ENCODE data around the gene SNED1.

The SNED1 gene

GRCh38 chr2:241070811-241071676 lies 72.6 kb downstream of the SNED1 start:
- H2BK120ac ChIP-seq (ENCODE audit: low read depth, low read length), result no peak overlapping the region
- H3K18ac ChIP-seq (ENCODE audit: low read length), result peak overlapping the region; percentile 8
- H3K4ac ChIP-seq (ENCODE audit: low read length), result peak overlapping the region; percentile 37
- H3K9me3 ChIP-seq (replicated peaks in 1 of 2; ENCODE audit: control insufficient read depth in 2 of 2, insufficient read depth in 1 of 2, low read depth in 1 of 2, low read length in 2 of 2), result no peaks in the 10 kb centered on the region
- peaks cover 0 to 32% (median 2%) of the 10 kb centered on the region in 3 experiments for H3K27me3 ChIP-seq (ENCODE audit: control insufficient read depth in 3 of 3, insufficient read depth in 3 of 3, low read depth in 1 of 3, low read length in 3 of 3)
- H3K36me3 ChIP-seq (replicated peaks in 1 of 2; ENCODE audit: control insufficient read depth in 2 of 2, insufficient read depth in 2 of 2, low read length in 2 of 2), result no peaks in the 10 kb centered on the region
- H2BK12ac ChIP-seq (ENCODE audit: low read length), result peak overlapping the region; percentile 41
- peaks cover 4% of the 10 kb centered on the region for H3K79me1 ChIP-seq (ENCODE audit: low read depth, low read length)
- no peak overlapping the region for H4K8ac ChIP-seq (ENCODE audit: low read depth, low read length)
- DNase-seq (ENCODE audit: low spot score), result no peak
- H4K91ac ChIP-seq (ENCODE audit: low read depth, low read length, poor library complexity), result no peak overlapping the region
- peak overlapping the region; percentile 99 for H3K14ac ChIP-seq (ENCODE audit: low read length)
- peaks cover 6% of the 10 kb centered on the region in 2 donors for H3K4me1 ChIP-seq (ENCODE audit: control insufficient read depth in 2 of 2, insufficient read depth in 1 of 2, low read depth in 1 of 2, low read length in 2 of 2)
- no CpG with 5 or more reads among the region's 31 CpGs for WGBS, 2 donors (ENCODE audit: extremely low coverage in 2 of 2, insufficient read length in 2 of 2, insufficient replicate concordance in 1 of 2)
- H3K23ac ChIP-seq (ENCODE audit: low read depth, low read length, poor library complexity), result peak overlapping the region; percentile 20
- H3K4me2 ChIP-seq (ENCODE audit: insufficient read depth, low read length, poor library complexity, severe bottlenecking), result no peak overlapping the region
- H3K27ac ChIP-seq (replicated peaks; ENCODE audit: low read length), result no peak overlapping the region
- H2BK15ac ChIP-seq (ENCODE audit: low read length), result no peak overlapping the region
- peak overlapping the region; percentile 60 for H3K9ac ChIP-seq (ENCODE audit: low read depth, low read length, poor library complexity)
- peak overlapping the region; percentile 48 for H2AFZ ChIP-seq (ENCODE audit: low read length)
- H2AK5ac ChIP-seq (ENCODE audit: low read depth, low read length), result no peak overlapping the region
- H3K4me3 ChIP-seq (ENCODE audit: low read length in 2 of 2), result peak overlapping the region in 1 of 2 donors; percentile 41
- H2BK5ac ChIP-seq (ENCODE audit: low read length), result peak overlapping the region; percentile 39

- H3K4me2 ChIP-seq (ENCODE audit: insufficient read depth, low read length, poor library complexity, severe bottlenecking), result no peak overlapping the region
- H4K91ac ChIP-seq (ENCODE audit: low read depth, low read length, poor library complexity), result no peak overlapping the region
- H3K27me3 ChIP-seq (ENCODE audit: control insufficient read depth in 3 of 3, insufficient read depth in 3 of 3, low read depth in 1 of 3, low read length in 3 of 3), result peaks cover 0 to 28% (median 2%) of the 10 kb centered on the region in 3 experiments
- no peak overlapping the region for H3K4me3 ChIP-seq (ENCODE audit: low read length in 2 of 2)
- H2BK5ac ChIP-seq (ENCODE audit: low read length), result no peak overlapping the region
- H3K14ac ChIP-seq (ENCODE audit: low read length), result no peak overlapping the region
- H3K79me1 ChIP-seq (ENCODE audit: low read depth, low read length), result peaks cover 4% of the 10 kb centered on the region
- no peak overlapping the region for H3K27ac ChIP-seq (replicated peaks; ENCODE audit: low read length)
- no peaks in the 10 kb centered on the region for H3K9me3 ChIP-seq (replicated peaks in 1 of 2; ENCODE audit: control insufficient read depth in 2 of 2, insufficient read depth in 1 of 2, low read depth in 1 of 2, low read length in 2 of 2)
- no peak overlapping the region for H3K4ac ChIP-seq (ENCODE audit: low read length)
- no peak overlapping the region for H3K23ac ChIP-seq (ENCODE audit: low read depth, low read length, poor library complexity)
- WGBS, 2 donors (ENCODE audit: extremely low coverage in 2 of 2, insufficient read length in 2 of 2, insufficient replicate concordance in 1 of 2), result no CpG with 5 or more reads among the region's 25 CpGs
- H3K18ac ChIP-seq (ENCODE audit: low read length), result no peak overlapping the region
- DNase-seq (ENCODE audit: low spot score), result no peak
- no peak overlapping the region for H3K9ac ChIP-seq (ENCODE audit: low read depth, low read length, poor library complexity)
- no peak overlapping the region for H2BK120ac ChIP-seq (ENCODE audit: low read depth, low read length)
- no peak overlapping the region for H2AK5ac ChIP-seq (ENCODE audit: low read depth, low read length)
- H2BK15ac ChIP-seq (ENCODE audit: low read length), result no peak overlapping the region
- no peak overlapping the region for H2AFZ ChIP-seq (ENCODE audit: low read length)
- H3K4me1 ChIP-seq (ENCODE audit: control insufficient read depth in 2 of 2, insufficient read depth in 1 of 2, low read depth in 1 of 2, low read length in 2 of 2), result peaks cover 6% of the 10 kb centered on the region in 2 donors
- no peak overlapping the region for H4K8ac ChIP-seq (ENCODE audit: low read depth, low read length)
- H3K36me3 ChIP-seq (replicated peaks in 1 of 2; ENCODE audit: control insufficient read depth in 2 of 2, insufficient read depth in 2 of 2, low read length in 2 of 2), result no peaks in the 10 kb centered on the region
- H2BK12ac ChIP-seq (ENCODE audit: low read length), result no peak overlapping the region
Observed at GRCh38 chr2:241071677-241072111, 73.3 kb downstream of the SNED1 start.

- no peak overlapping the region for H3K27ac ChIP-seq (replicated peaks; ENCODE audit: low read length)
- H3K4me2 ChIP-seq (ENCODE audit: insufficient read depth, low read length, poor library complexity, severe bottlenecking), result no peak overlapping the region
- H3K14ac ChIP-seq (ENCODE audit: low read length), result peak overlapping the region; percentile 63
- no peak for DNase-seq (ENCODE audit: low spot score)
- H3K9me3 ChIP-seq (replicated peaks in 1 of 2; ENCODE audit: control insufficient read depth in 2 of 2, insufficient read depth in 1 of 2, low read depth in 1 of 2, low read length in 2 of 2), result no peaks in the 10 kb centered on the region
- no peak overlapping the region for H2BK5ac ChIP-seq (ENCODE audit: low read length)
- peaks cover 3% of the 10 kb centered on the region for H3K79me1 ChIP-seq (ENCODE audit: low read depth, low read length)
- H3K4me1 ChIP-seq (ENCODE audit: control insufficient read depth in 2 of 2, insufficient read depth in 1 of 2, low read depth in 1 of 2, low read length in 2 of 2), result peaks cover 6% of the 10 kb centered on the region in 2 donors
- peaks cover 0 to 24% (median 2%) of the 10 kb centered on the region in 3 experiments for H3K27me3 ChIP-seq (ENCODE audit: control insufficient read depth in 3 of 3, insufficient read depth in 3 of 3, low read depth in 1 of 3, low read length in 3 of 3)
- peak overlapping the region; percentile 30 for H4K91ac ChIP-seq (ENCODE audit: low read depth, low read length, poor library complexity)
- peak overlapping the region; percentile 23 for H4K8ac ChIP-seq (ENCODE audit: low read depth, low read length)
- H2BK12ac ChIP-seq (ENCODE audit: low read length), result peak overlapping the region; percentile 22
- H3K36me3 ChIP-seq (replicated peaks in 1 of 2; ENCODE audit: control insufficient read depth in 2 of 2, insufficient read depth in 2 of 2, low read length in 2 of 2), result no peaks in the 10 kb centered on the region
- WGBS, 2 donors (ENCODE audit: extremely low coverage in 2 of 2, insufficient read length in 2 of 2, insufficient replicate concordance in 1 of 2), result no CpG with 5 or more reads among the region's 9 CpGs
- H3K23ac ChIP-seq (ENCODE audit: low read depth, low read length, poor library complexity), result no peak overlapping the region
- no peak overlapping the region for H3K9ac ChIP-seq (ENCODE audit: low read depth, low read length, poor library complexity)
- H3K4me3 ChIP-seq (ENCODE audit: low read length in 2 of 2), result no peak overlapping the region
- H3K18ac ChIP-seq (ENCODE audit: low read length), result peak overlapping the region; percentile 87
- no peak overlapping the region for H2BK15ac ChIP-seq (ENCODE audit: low read length)
- H2AFZ ChIP-seq (ENCODE audit: low read length), result no peak overlapping the region
- H3K4ac ChIP-seq (ENCODE audit: low read length), result no peak overlapping the region
- H2AK5ac ChIP-seq (ENCODE audit: low read depth, low read length), result peak overlapping the region; percentile 46
- H2BK120ac ChIP-seq (ENCODE audit: low read depth, low read length), result no peak overlapping the region
Observed at GRCh38 chr2:241072151-241072550, 73.7 kb downstream of the SNED1 start.

DNA sequence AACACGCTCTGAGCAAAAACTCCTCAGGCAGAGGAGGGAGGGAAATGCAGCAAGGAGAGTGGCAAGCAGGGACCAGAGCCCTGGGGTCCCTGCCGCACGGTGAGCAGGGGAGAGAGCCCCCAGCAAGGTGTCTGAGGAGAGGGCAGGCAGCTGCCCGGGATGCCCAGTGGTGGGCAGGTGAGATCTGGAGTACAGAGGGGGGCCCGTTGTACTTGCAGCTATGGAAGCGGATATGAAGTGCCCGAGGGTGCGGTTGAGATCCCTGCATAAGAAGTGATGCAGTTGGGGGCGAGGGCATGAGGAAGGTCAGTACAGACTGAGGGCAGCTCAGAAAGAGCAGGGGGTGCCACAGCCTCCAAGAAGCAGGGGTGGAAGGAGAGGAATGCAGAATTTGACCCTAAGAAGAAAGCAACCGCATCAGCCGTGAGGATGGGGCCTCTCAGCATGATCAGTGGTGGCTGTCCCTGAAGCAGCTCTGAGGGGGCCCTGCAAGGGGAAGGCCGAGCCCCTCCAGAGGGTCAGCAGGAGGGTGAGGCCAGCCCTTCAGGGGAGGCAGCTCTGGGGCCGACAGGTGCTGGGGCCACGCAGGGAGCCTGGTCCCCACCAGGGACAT lies 74.2 kb downstream of the SNED1 start:
- no peak overlapping the region for H3K27ac ChIP-seq (replicated peaks; ENCODE audit: low read length)
- no peak overlapping the region for H4K8ac ChIP-seq (ENCODE audit: low read depth, low read length)
- no CpG with 5 or more reads among the region's 14 CpGs for WGBS, 2 donors (ENCODE audit: extremely low coverage in 2 of 2, insufficient read length in 2 of 2, insufficient replicate concordance in 1 of 2)
- peaks cover 3% of the 10 kb centered on the region for H3K79me1 ChIP-seq (ENCODE audit: low read depth, low read length)
- H3K18ac ChIP-seq (ENCODE audit: low read length), result peak overlapping the region; percentile 87
- no peak for DNase-seq (ENCODE audit: low spot score)
- H2AK5ac ChIP-seq (ENCODE audit: low read depth, low read length), result peak overlapping the region; percentile 46
- H2BK120ac ChIP-seq (ENCODE audit: low read depth, low read length), result no peak overlapping the region
- H3K23ac ChIP-seq (ENCODE audit: low read depth, low read length, poor library complexity), result peak overlapping the region; percentile 85
- no peak overlapping the region for H3K4ac ChIP-seq (ENCODE audit: low read length)
- peaks cover 0 to 18% (median 2%) of the 10 kb centered on the region in 3 experiments for H3K27me3 ChIP-seq (ENCODE audit: control insufficient read depth in 3 of 3, insufficient read depth in 3 of 3, low read depth in 1 of 3, low read length in 3 of 3)
- no peak overlapping the region for H2BK5ac ChIP-seq (ENCODE audit: low read length)
- no peak overlapping the region for H2BK15ac ChIP-seq (ENCODE audit: low read length)
- H3K14ac ChIP-seq (ENCODE audit: low read length), result peak overlapping the region; percentile 63
- no peak overlapping the region for H2AFZ ChIP-seq (ENCODE audit: low read length)
- no peaks in the 10 kb centered on the region for H3K36me3 ChIP-seq (replicated peaks in 1 of 2; ENCODE audit: control insufficient read depth in 2 of 2, insufficient read depth in 2 of 2, low read length in 2 of 2)
- H4K91ac ChIP-seq (ENCODE audit: low read depth, low read length, poor library complexity), result peak overlapping the region; percentile 30
- no peak overlapping the region for H3K4me2 ChIP-seq (ENCODE audit: insufficient read depth, low read length, poor library complexity, severe bottlenecking)
- no peaks in the 10 kb centered on the region for H3K9me3 ChIP-seq (replicated peaks in 1 of 2; ENCODE audit: control insufficient read depth in 2 of 2, insufficient read depth in 1 of 2, low read depth in 1 of 2, low read length in 2 of 2)
- H3K4me1 ChIP-seq (ENCODE audit: control insufficient read depth in 2 of 2, insufficient read depth in 1 of 2, low read depth in 1 of 2, low read length in 2 of 2), result peaks cover 6% of the 10 kb centered on the region in 2 donors
- H3K4me3 ChIP-seq (ENCODE audit: low read length in 2 of 2), result no peak overlapping the region
- peak overlapping the region; percentile 22 for H2BK12ac ChIP-seq (ENCODE audit: low read length)
- H3K9ac ChIP-seq (ENCODE audit: low read depth, low read length, poor library complexity), result no peak overlapping the region
